Neural progenitor cell (in vitro differentiated cells): ENCODE data around the gene SCN1A. TPM values are rescaled to one million over a fixed set of nuclear protein-coding genes. Genes with fewer than 3 reads are reported as not detected.
"Not testable (repeated sequence)": the region's sequence is repeated elsewhere in the genome, so short reads cannot be mapped to it uniquely, and the experiment has no call there.

ENCODE experiments used
- DNase-seq: peaks from one replicate; pipeline ENCODE4 v3.0.0-alpha.2; 2016; ENCODE audit warnings: low spot score
- H2AFZ ChIP-seq: fragments of 200-600 bp; sonication (generic); replicated peaks from 2 replicates; pipeline ENCODE4 v1.6.1; 2016; ENCODE audit warnings: antibody characterized with exemption
- H3F3A ChIP-seq: fragments of 200-600 bp; sonication (generic); 2 replicates; pipeline ENCODE4 v1.6.1; 2016; ENCODE audit warnings: antibody characterized with exemption, low read depth
- H3K27ac ChIP-seq: fragments of 200-600 bp; sonication (generic); 2 replicates; pipeline ENCODE4 v1.5.1; 2016; ENCODE audit warnings: mild to moderate bottlenecking
- H3K27me3 ChIP-seq: fragments of 200-600 bp; sonication (generic); 2 replicates; pipeline ENCODE4 v1.6.1; 2016; ENCODE audit warnings: mild to moderate bottlenecking, moderate library complexity
- H3K36me3 ChIP-seq: fragments of 200-600 bp; sonication (generic); 2 replicates; pipeline ENCODE4 v1.5.1; 2016
- H3K4me1 ChIP-seq: fragments of 200-600 bp; sonication (generic); 2 replicates; pipeline ENCODE4 v1.6.1; 2016; ENCODE audit warnings: mixed run types
- H3K4me2 ChIP-seq: fragments of 200-600 bp; sonication (generic); 2 replicates; pipeline ENCODE4 v1.6.1; 2016
- H3K4me3 ChIP-seq: fragments of 200-600 bp; sonication (generic); 2 replicates; pipeline ENCODE4 v1.5.1; 2016
- H3K79me2 ChIP-seq: fragments of 200-600 bp; sonication (generic); 2 replicates; pipeline ENCODE4 v1.6.1; 2016; ENCODE audit warnings: low read depth
- H3K9ac ChIP-seq: fragments of 200-600 bp; sonication (generic); 2 replicates; pipeline ENCODE4 v1.6.1; 2016
- H3K9me3 ChIP-seq: fragments of 200-600 bp; sonication (generic); 2 replicates; pipeline ENCODE4 v1.5.1; 2016; ENCODE audit warnings: low read depth
- H4K20me1 ChIP-seq: fragments of 200-600 bp; sonication (generic); 2 replicates; pipeline ENCODE4 v1.6.1; 2016; ENCODE audit warnings: low read depth
- H3K27ac Mint-ChIP-seq: 3 replicates; pipeline ENCODE4 v1.8.0; 2021; ENCODE audit warnings: mixed read lengths
- H3K27me3 Mint-ChIP-seq: 2 replicates; pipeline ENCODE4 v1.8.0; 2022; ENCODE audit warnings: low read depth, mild to moderate bottlenecking, inconsistent platforms, moderate library complexity, mixed read lengths; ENCODE audit not compliant: insufficient read depth
- H3K36me3 Mint-ChIP-seq: 3 replicates; pipeline ENCODE4 v1.8.0; 2021; ENCODE audit warnings: mixed read lengths
- H3K4me1 Mint-ChIP-seq: 3 replicates; pipeline ENCODE4 v1.8.0; 2021; ENCODE audit warnings: mixed read lengths
- H3K4me3 Mint-ChIP-seq: 3 replicates; pipeline ENCODE4 v1.8.0; 2021; ENCODE audit warnings: mild to moderate bottlenecking, moderate library complexity, mixed read lengths
- H3K9me3 Mint-ChIP-seq: 3 replicates; pipeline ENCODE4 v1.8.0; 2020; ENCODE audit warnings: mixed read lengths
- CTCF ChIP-seq: fragments of 200-600 bp; sonication (generic); IDR thresholded peaks from 2 replicates; pipeline ENCODE4 v1.5.1; 2017; ENCODE audit warnings: antibody characterized with exemption, mild to moderate bottlenecking
- EZH2 ChIP-seq: fragments of 200-600 bp; sonication (generic); IDR thresholded peaks from 2 replicates; pipeline ENCODE4 v1.6.1; 2017; ENCODE audit warnings: antibody characterized with exemption, mild to moderate bottlenecking, moderate library complexity
- EZH2phosphoT487 ChIP-seq: fragments of 200-600 bp; sonication (generic); IDR thresholded peaks from 2 replicates; pipeline ENCODE4 v1.6.1; 2017; ENCODE audit warnings: antibody characterized with exemption
- total RNA-seq: library from RNA; depleted of rRNA; stranded (reverse); fragments of >200 nt; gene quantifications from 2 replicates; pipeline ENCODE4 v1.2.3, GENCODE V29; 2015; ENCODE audit warnings: low replicate concordance

Gene SCN1A
- total RNA-seq, 1 donor from 2014 or later, result 2.7 TPM

GRCh38 chr2:165985120-165985519 lies 142.7 kb downstream of the SCN1A start:
- Histone ChIP-seq H3K36me3 (no peaks in the 10 kb centered on the region), H3K4me3 (no peak overlapping the region), H3K27ac (no peak overlapping the region), H3K9me3 (no peaks in the 10 kb centered on the region), H3K4me1 (no peaks in the 10 kb centered on the region), H3K27me3 (no peaks in the 10 kb centered on the region), H3K4me2 (no peak overlapping the region), H4K20me1 (no peaks in the 10 kb centered on the region), H3F3A (no peaks in the 10 kb centered on the region), H2AFZ (no peak overlapping the region), H3K9ac (no peak overlapping the region), H3K79me2 (no peaks in the 10 kb centered on the region)
- no peak overlapping the region for H3K4me3 Mint-ChIP-seq
- H3K36me3 Mint-ChIP-seq, result no peaks in the 10 kb centered on the region
- H3K27ac Mint-ChIP-seq, result no peak overlapping the region
- H3K27me3 Mint-ChIP-seq, result peaks cover 3% of the 10 kb centered on the region
- DNase-seq, result no peak
- no peak for TF ChIP-seq EZH2phosphoT487
- TF ChIP-seq EZH2, result no peak
- TF ChIP-seq CTCF, result no peak
- no peaks in the 10 kb centered on the region for H3K4me1 Mint-ChIP-seq
- peaks cover 3% of the 10 kb centered on the region for H3K9me3 Mint-ChIP-seq

- not testable (repeated sequence) for H3F3A ChIP-seq, H3K36me3 ChIP-seq, H3K27me3 ChIP-seq, H3K27ac ChIP-seq, DNase-seq, H3K9me3 ChIP-seq, H3K9me3 Mint-ChIP-seq, H3K4me2 ChIP-seq, H3K36me3 Mint-ChIP-seq, H2AFZ ChIP-seq, H3K4me1 Mint-ChIP-seq, H3K27ac Mint-ChIP-seq, H3K9ac ChIP-seq, H3K79me2 ChIP-seq, H3K4me1 ChIP-seq, H4K20me1 ChIP-seq, H3K27me3 Mint-ChIP-seq, H3K4me3 ChIP-seq, H3K4me3 Mint-ChIP-seq
These were observed 155.7 kb downstream of the SCN1A start for GRCh38 chr2:165972161-165972560.

GRCh38 chr2:165970663-165971062 lies 157.2 kb downstream of the SCN1A start:
- Histone ChIP-seq H3K4me2 (no peak overlapping the region), H2AFZ (peak overlapping the region; percentile 42), H3K9me3 (no peaks in the 10 kb centered on the region), H3K4me3 (no peak overlapping the region), H3F3A (no peaks in the 10 kb centered on the region), H3K27me3 (no peaks in the 10 kb centered on the region), H3K9ac (no peak overlapping the region), H3K4me1 (no peaks in the 10 kb centered on the region), H3K79me2 (no peaks in the 10 kb centered on the region), H3K36me3 (no peaks in the 10 kb centered on the region), H3K27ac (no peak overlapping the region), H4K20me1 (no peaks in the 10 kb centered on the region)
- Mint-ChIP-seq H3K4me1 (no peaks in the 10 kb centered on the region), H3K36me3 (no peaks in the 10 kb centered on the region), H3K27me3 (no peaks in the 10 kb centered on the region), H3K27ac (no peak overlapping the region), H3K4me3 (no peak overlapping the region), H3K9me3 (peaks cover 10% of the 10 kb centered on the region)
- no peak for TF ChIP-seq CTCF
- no peak for TF ChIP-seq EZH2
- no peak for TF ChIP-seq EZH2phosphoT487
- DNase-seq, result no peak

- Histone ChIP-seq H2AFZ (no peak overlapping the region), H3K4me1 (no peaks in the 10 kb centered on the region), H3K27me3 (no peaks in the 10 kb centered on the region), H3K27ac (no peak overlapping the region), H3F3A (no peaks in the 10 kb centered on the region), H3K79me2 (no peaks in the 10 kb centered on the region), H3K4me2 (no peak overlapping the region), H3K9me3 (no peaks in the 10 kb centered on the region), H3K9ac (no peak overlapping the region), H4K20me1 (no peaks in the 10 kb centered on the region), H3K36me3 (no peaks in the 10 kb centered on the region), H3K4me3 (no peak overlapping the region)
- no peaks in the 10 kb centered on the region for H3K4me1 Mint-ChIP-seq
- H3K4me3 Mint-ChIP-seq, result no peak overlapping the region
- H3K36me3 Mint-ChIP-seq, result no peaks in the 10 kb centered on the region
- TF ChIP-seq EZH2phosphoT487 (no peak), EZH2 (no peak), CTCF (no peak)
- H3K27me3 Mint-ChIP-seq, result no peaks in the 10 kb centered on the region
- peaks cover 10% of the 10 kb centered on the region for H3K9me3 Mint-ChIP-seq
- no peak for DNase-seq
- no peak overlapping the region for H3K27ac Mint-ChIP-seq
These were observed 158.6 kb downstream of the SCN1A start for GRCh38 chr2:165969227-165969626.
